IPS-NIHi7 (cell line): ENCODE data around the gene TRPM1.

Experiments
- DNase-seq: peaks from one replicate; pipeline ENCODE4 v3.0.0; 2012; ENCODE audit warnings: mixed read lengths; ENCODE audit errors: extremely low spot score

Gene TRPM1

DNA sequence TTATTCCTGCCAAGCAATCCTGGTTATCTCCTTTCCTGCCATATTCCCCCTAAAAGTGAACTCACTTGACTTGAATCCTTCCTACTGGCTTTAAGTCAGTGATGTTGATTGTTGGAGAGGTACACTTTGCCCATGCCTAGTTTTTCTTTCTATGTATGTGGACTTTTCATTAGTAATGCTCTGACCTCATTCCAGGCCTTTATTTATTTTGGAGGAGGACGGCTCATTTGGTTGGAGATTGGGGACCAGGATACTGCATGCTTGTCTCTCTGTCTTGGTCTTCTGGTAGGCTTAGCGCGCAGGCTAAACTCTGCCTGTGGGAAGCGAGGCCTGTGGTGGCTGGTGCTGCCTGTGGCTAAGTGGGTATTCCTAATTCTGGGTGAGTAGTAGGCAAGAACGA, 81.0 kb downstream of the TRPM1 start:
- DNase-seq = no peak

DNA sequence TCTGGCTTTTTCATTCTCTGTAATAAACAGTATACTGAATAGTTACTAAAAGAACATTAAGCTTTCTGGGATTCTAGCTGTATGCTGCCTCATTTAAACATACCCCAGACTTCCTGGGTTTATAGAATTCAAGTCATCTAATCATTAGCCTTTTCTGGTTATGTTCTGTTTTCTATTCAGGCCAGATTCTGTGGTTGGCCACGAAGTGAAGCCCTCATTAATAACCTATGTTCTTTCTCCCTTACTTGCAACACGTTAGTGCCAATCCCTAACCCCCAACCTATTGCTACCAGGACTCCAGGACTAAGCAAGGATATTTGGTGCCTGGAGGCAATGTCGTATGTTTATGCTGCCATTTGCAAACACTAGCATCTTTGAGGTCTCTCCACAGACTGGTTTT, 81.5 kb downstream of the TRPM1 start:
- DNase-seq = no peak

DNA sequence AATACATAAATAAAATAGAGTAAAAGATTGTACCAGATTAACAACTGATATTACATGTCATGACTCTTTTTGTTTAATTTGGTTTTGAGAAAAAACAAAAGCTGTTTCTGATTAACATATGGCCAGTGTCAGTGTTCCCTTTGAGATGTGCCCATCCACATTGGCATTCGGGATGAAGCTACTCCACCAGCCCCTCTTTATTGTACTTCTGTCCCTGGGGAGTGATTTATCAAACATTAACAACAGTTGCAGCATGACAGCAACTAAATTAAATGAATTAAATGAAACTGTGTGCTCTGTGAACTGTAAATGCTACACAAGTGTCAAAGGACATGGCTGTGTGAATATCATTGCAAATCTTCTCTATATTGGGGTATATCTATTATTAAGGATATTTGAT, 84.2 kb downstream of the TRPM1 start:
- DNase-seq = no peak

DNA sequence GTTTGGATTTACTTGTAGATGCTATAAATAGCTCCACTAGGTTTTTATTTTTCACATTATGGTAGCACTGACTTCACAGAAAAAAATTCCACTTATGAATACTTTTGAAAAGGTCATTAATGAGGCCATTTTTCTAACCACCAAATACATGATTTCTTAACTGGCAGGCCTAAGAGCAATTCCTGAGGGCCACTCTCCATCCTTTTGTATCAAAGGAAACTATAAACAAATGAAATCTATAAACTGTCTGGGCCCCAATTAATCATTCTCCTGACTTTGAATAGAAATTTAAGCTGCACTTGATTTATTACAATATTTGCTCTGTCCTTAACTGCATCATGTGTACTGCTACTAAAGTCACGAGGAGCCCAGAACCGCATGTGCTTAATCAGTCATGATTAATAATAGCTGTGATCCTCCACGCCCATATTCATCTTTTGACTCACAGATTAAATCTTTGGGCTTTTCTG, 85.0 kb downstream of the TRPM1 start:
- DNase-seq = no peak

DNA sequence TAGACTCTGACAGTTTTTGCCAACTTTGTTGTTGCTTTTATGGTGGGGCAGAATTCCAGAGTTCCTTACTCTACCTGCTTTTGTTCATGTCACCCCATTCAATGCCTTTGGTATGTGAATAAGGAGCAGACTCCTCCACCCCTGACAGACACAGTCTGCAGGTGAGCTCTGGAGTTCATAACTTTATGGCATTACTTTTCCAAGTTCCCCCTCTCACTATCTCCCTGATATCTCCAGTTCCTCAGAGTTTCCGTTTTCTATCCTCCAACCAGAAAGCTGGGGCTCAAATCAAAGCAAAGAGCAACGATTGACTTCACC, 87.0 kb downstream of the TRPM1 start:
- DNase-seq = no peak

DNA sequence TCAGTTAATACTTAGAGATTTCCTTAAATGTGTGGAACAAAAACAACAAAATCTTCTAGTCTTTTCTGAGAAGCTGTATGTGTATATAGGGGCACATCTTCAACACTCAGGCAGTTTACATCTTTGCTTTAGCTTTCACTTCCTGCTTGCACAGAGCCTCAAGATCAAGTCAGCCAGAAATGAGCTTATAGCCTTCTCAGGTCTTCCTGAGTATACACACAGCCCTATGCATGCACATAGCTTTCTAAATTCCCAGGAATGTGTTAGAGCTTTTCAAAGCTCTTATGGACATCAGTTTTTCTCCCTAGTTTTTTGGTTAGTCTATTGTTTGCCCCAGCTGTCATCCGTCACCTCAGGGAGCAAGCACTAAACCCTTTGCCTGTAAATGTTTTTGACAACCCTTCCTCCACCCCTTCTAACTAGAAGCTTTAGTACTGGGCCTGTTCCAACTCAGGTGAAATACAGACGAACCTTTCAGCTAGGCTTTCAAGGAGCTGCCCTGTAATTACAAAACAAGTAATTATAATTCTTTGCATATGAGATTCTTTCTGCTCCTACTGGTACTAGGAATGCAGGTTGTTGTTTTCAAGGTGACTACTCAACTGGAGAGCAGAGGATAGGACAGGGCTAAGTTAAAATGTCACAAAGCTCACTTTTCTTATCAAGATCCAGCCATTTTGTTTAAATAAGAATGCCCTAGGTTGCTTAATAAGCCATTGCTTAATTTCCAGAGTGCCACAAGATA, 87.5 kb downstream of the TRPM1 start:
- DNase-seq = no peak

DNA sequence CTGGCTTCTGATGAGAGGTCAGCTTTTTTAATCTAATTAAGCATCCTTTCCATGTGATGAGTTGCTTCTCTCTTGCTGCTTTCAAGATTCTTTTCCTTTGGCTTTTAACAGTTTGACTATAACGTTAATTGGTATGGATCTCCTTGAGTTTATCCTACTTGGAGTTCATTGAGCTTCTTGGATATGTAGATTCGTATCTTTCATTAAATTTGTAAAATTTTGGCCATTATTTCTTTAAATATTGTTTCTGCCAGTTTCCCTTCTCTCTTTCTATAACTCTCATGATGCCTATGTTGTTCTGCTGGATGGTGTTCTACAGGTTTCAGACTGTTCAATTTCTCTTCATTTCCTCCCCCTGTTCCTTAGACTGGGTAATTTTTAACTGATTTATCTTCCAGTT, 89.1 kb downstream of the TRPM1 start:
- DNase-seq = no peak

DNA sequence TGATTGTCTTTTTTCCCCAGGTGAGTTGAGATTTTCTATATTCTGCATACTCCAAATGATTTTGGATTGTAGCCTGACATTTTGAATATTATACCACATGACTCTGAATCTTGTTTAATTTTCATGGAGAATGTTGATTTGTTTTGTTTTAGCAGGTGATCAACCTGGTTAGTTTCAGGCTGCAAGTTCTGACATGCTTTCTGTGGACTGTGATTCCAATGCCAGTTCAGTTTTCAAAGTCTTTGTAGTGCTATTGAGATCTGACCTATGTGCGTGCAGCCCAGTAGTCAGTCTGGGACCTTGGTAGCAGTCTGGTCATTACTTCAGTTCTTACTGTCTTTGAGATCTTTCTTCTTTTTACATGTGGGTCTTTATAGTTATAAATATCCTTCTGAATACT, 91.5 kb downstream of the TRPM1 start:
- DNase-seq = no peak

DNA sequence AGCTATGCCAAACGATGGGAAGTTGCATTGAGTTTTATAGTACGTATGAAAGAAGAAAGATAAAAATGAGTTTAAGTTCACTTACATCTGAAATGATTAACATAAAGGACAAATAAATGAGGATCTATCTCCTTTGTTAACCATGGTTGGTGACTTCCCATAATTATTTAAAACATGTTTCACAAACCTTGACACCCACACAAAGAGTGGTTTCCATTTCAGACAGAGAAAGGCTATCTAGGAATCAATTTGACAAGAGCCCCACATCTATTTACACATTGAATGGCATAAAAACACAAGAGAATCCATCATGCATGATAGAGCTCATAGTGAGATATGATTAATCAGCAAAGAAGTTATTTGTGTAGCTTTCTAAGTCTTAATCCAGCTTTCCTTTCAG, 95.9 kb downstream of the TRPM1 start:
- no peak for DNase-seq

DNA sequence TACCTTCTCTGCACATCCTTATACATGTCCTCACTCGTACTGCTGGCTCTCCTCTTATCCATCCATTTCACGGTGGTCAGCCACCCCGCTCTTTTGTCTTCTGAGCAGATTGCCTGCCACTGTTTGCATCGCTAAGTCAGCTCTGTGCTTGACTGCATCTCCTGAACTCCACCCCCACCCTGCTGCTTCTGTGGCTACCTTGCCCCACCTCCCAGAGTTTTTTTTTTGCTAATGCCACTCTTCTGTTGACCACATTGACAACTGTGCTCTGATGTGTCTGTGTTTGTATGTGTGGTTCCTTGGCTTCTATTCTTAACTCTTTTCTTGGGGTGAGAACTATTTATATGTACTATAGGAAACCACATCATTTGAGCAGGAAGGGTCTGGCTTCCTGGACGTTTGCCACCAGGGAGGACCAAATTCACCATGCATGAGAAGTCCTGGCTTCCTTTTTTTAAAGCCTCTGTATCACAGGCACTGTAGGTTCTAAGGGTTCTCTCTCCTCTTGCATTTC, 97.2 kb downstream of the TRPM1 start:
- peak; percentile 48 for DNase-seq

DNA sequence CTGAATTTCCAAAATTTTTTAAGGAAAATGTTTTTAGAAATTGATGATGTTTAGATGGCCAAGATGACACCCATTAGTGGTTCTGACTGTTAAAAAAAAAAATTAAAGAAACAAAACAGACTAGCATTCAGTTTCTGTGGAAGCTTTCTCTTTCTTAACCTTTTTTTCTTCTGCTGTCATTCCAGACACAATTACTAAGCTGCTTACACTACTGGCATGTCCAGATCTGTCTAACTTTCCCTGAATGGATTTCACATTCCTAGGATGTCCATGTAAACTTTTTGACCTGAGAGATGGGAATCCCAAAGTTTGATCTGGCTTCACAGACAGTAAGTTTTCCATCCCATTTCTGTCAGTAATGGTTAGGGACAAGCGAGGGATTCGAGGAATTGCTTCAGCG, 99.8 kb downstream of the TRPM1 start:
- no peak for DNase-seq

DNA sequence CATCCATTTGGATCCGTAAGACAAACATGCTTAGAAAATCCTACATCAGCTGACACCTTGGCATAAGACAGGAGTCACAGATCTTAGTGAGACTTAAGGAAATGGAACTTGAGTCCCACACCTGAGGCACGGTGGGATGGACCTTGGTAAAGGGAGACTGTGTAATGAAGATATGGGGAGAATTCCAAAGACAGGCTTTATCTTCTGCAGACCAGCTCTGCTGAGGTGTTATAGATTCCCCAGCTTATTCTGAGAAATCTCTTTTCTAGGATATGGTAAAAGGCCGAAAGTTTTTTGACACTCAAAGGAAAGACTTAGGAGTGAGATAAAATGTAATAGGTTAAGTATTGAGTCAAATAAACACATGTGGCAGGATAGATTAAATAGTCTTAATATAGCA, 101.8 kb downstream of the TRPM1 start:
- no peak for DNase-seq

DNA sequence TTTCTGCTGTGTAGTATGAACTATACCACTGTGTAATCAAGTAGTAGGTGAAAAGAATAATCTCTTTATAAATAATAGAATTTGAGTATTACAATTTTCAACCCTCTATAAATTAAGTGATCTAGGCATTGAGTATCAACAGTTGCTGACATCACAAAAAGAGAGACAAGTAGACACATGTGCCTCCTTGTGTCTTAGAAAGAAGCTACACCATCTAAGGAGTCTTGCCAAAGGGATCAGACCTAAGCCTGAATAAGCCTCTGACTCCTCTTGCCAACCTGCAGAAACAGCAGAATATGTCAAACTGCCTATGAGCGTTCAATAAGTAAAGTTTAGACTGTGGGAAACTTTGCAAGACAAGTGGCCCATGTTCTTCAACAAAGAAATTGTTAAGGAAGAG, 104.3 kb downstream of the TRPM1 start:
- DNase-seq = no peak

DNA sequence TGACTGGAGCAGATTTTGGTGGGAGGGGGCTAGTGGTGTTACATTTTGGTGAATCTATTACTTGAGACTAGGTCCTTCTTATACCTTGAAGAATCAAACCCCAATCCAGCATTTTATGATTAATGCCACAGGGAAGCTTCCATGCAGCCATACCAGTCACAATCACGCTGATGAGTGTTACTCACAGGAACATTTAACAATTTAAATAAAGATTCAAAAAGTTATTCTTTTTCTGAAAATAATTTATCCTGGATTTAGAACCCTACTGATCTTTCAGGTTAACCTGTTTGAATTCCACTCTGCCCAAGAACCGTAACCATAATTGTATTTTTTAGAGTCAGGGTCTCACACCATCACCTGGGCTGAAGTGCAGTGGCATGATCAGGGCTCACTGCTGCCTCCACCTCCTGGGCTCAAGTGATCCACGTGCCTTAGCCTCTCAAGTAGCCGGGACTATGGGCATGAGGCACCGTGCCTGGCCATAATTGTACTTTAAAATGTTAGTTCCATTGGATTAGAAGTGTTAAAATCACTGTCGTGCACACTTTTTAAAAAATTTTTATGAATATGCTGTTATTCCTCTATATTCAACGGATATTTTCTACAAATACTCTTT, 109.2 kb downstream of the TRPM1 start:
- DNase-seq = no peak

DNA sequence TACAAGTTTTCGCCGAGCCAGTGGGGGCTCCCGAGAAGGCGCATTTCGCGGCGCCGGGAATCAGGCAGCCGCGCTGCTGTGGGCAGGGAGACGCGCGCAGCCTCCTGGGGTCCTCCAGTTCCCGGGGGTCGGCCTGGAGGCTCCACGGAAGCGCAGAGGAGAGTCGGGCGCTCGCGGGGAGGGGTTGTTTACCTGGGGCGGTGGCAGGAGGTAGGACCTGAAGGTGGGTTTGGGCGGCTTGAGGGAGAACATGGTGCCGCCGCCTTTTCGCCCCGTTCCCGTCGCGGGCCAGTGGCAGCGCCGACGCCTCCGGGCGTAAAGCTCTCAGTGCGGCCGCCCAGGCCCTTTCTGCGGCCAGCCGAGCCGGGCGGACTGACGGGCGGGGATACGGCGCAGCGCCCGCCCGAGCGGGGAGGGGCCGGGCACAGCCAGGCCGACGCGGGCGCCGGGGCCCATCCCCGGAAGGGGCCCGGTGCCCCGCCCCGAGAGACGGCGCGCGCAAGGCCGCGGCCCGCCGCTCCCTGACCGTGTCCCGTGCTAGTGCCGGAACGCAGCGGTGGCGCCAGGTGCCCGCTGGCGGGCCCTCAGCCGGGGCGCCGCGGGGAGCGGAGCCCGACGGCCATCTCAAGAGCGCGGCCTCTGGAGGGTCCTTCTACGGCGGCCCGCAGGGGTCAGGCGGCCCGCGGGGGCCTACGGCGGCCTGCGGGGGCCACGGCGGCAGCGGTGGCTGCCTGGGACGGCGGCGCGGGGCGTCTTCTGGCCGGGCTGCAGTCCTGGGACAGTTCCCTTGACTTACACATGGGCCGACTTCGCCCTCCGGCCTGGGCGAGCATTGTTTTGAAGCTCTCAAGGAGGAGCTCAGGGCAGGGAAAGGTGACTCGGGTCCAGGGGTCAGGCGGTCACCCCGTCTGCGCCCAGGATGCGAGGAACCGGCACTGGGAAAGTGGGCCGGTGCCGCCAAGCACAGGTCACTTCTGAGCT, 110.0 kb downstream of the TRPM1 start, which contains the start of gene MTMR10:
Gene MTMR10, minus strand, starts transcription at position 374 of the 981 bp plus-strand sequence. Its CDS starts 122 bp downstream, at position 252.
- peak; percentile 92 for DNase-seq

DNA sequence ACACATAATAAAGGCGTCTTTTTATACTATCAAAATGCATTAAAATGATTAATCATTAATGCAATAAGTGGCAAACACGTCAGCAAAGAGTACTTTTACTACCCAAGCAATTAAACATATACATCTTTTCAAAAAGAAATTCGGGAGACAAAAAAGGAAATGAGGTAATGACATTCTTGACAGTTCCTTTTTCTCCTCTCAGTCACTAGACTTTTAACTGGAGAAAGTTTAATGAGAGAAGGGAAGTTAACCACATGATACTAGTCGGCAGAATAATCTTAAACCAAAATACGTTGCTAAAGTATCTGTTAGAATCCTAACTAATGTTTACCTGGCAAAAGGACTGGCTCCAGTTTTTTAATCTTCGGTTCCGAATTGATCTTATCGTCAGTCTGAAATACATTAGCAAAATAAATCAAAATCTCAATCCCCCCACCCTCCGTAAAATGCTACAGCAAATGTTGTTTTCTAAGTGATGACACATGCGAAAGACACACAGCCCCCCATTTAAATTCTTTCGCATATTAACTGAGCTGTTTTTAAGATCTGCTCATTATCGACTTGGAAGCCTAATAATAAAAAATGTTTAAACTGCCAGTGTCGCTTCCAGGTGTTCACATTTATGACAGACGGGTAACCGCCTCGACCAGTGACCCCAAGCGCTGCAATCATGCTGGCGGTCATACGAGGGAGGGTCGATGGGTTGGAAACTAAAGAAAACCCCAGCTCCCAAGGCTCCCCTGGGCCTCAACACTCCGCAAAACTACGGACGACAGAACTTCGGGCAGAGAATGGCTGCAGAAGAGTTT, 110.9 kb downstream of the TRPM1 start:
- no peak for DNase-seq

DNA sequence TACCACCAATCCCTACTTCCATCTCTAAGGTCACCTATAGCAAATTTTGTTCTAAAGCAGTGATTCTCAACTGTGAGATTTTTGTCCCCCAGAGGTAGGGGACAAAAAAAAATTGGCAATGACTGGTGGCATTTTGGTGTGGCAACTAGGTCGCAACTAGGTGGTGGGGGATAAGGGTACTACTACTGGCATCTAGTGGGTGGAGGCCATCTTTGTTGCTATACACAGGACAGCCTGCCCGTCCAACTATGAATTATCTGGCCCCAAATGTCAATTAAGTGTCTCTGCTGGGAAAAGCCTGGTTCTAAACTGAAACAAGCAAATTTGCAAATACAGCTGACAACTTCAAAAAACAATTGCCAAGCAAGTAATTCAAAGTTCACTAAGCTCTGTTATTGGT, 111.5 kb downstream of the TRPM1 start:
- no peak for DNase-seq

DNA sequence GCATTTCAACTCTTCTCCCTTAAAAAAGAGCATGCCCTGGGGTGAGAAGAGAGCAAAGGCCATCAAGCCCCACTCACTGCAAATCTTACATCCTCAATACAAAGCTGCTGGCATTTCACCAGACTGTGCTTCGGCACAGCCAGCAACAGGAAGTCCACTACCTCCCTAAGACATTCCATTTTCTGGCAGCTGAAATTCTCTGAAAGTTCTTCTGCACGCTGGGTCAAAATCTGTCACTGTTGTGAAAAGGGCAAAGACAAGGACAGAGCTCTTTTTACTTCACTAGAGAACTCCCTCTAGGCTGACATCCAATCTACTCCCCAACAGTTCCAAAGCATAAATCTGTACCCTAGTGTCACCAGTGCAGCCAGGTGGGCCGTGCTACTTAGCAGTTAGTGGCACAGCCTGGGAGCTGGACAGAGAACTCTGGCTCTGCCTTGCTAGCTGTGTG, 116.4 kb downstream of the TRPM1 start:
- DNase-seq = no peak

DNA sequence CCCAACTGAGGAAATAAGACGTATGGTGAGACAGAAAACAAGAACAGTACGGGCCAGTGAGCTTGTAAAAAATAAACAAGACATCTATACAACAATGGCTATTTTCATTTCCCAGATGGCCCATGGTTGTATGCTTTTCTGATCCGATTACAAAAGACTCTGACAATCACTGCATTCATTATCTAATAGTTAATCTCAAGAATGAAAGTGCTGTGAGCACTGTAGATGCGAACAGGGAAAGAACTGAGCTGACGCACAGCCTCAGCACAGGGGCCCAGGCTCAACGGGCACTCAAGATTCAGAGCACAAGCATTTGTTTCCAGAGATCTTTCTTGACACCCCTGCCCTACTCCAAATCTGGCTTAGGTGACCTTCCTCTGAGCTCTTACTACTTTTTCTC, 117.0 kb downstream of the TRPM1 start:
- DNase-seq = no peak

DNA sequence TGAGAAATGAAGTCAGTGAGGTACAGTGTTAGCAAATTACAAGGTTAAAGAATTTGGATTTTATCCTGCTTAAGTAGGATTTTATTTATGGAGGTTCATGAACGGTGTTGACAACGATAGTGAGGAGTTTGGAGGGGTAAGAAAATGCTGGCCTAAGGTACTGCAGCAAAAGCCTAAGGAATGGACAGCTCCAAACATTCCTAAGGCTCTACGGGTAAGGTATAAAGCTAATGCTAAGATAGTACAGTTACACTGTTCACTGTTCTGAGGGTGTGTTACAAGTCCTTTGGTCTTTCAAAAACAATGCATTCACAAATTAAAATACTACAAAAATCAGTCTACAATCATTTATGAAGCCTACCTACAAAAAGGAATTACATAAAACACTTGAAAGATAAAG, 117.4 kb downstream of the TRPM1 start:
- no peak for DNase-seq

DNA sequence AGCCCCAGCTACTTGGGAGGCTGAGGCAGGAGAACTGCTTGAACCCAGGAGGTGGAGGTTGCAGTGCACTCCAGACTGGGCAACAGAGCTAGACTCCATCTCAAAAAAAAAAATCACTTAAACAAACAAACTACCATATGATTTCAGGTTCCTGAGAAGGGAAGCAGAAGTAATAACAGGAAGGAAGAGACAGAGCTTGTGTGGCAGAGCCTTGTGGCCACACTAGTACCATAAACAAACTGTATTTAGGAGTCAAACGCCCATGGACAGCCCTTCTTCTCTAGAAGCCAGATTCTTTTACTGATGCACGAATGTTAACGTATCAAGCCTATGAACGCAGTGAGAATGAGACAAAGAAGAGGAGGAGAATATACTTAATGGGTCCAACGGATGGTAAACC, 122.1 kb downstream of the TRPM1 start:
- no peak for DNase-seq
